ENCODE measurements around the gene SGMS1.
A peak's percentile ranks its signal among the peaks of the same experiment; 100 is the strongest.

Gene SGMS1

GRCh38 chr10:50325449-50326171 is 298.1 kb downstream of the SGMS1 start:
- TF ChIP-seq ZFP3 (CRISPR knock-in tag; IDR thresholded peaks at IDR 0.05) (no peak), TOX (CRISPR knock-in tag; IDR thresholded peaks at IDR 0.05; ENCODE audit: borderline replicate concordance) (no peak), PATZ1 (CRISPR knock-in tag; IDR thresholded peaks at IDR 0.05; ENCODE audit: borderline replicate concordance) (no peak), RARB (CRISPR knock-in tag; IDR thresholded peaks at IDR 0.05) (no peak), ESRRG (CRISPR knock-in tag; IDR thresholded peaks at IDR 0.05) (no peak), GLIS3 (CRISPR knock-in tag; IDR thresholded peaks at IDR 0.05) (no peak), OSR1 (CRISPR knock-in tag; IDR thresholded peaks at IDR 0.05) (no peak), ZNF565 (CRISPR knock-in tag; conservative IDR thresholded peaks at IDR 0.05; ENCODE audit: low read depth) (no peak), ARNTL (CRISPR knock-in tag; IDR thresholded peaks at IDR 0.05; ENCODE audit: borderline replicate concordance, low read depth) (no peak), ZFP30 (CRISPR knock-in tag; IDR thresholded peaks at IDR 0.05) (no peak), CSRNP3 (CRISPR knock-in tag; IDR thresholded peaks at IDR 0.05) (no peak), BACH2 (CRISPR knock-in tag; IDR thresholded peaks at IDR 0.05; ENCODE audit: borderline replicate concordance) (no peak)
- peak; percentile 92 for ATAC-seq

- TF ChIP-seq BACH2 (CRISPR knock-in tag; IDR thresholded peaks at IDR 0.05; ENCODE audit: borderline replicate concordance) (no peak), ZFP30 (CRISPR knock-in tag; IDR thresholded peaks at IDR 0.05) (no peak)
- ATAC-seq, result no peak
These were observed 298.9 kb downstream of the SGMS1 start for GRCh38 chr10:50324680-50325393.

GRCh38 chr10:50324046-50324445 is 299.7 kb downstream of the SGMS1 start:
- TF ChIP-seq CSRNP3 (CRISPR knock-in tag; IDR thresholded peaks at IDR 0.05) (no peak), ZNF8 (CRISPR knock-in tag; IDR thresholded peaks at IDR 0.05) (no peak), TCF4 (CRISPR knock-in tag; IDR thresholded peaks at IDR 0.05; ENCODE audit: borderline replicate concordance) (no peak), ARNTL (CRISPR knock-in tag; IDR thresholded peaks at IDR 0.05; ENCODE audit: borderline replicate concordance, low read depth) (no peak), SNAI2 (CRISPR knock-in tag; IDR thresholded peaks at IDR 0.05) (no peak), ZNF70 (CRISPR knock-in tag; IDR thresholded peaks at IDR 0.05) (no peak)
- no peak for ATAC-seq

- ATAC-seq, result peak; percentile 38; the same call in 2 of the 3 replicates
- no peak for TF ChIP-seq RARB (CRISPR knock-in tag; IDR thresholded peaks at IDR 0.05)
- no peak for TF ChIP-seq ZFP3 (CRISPR knock-in tag; IDR thresholded peaks at IDR 0.05)
- TF ChIP-seq ARNTL (CRISPR knock-in tag; IDR thresholded peaks at IDR 0.05; ENCODE audit: borderline replicate concordance, low read depth), result no peak
- no peak for TF ChIP-seq TOX (CRISPR knock-in tag; IDR thresholded peaks at IDR 0.05; ENCODE audit: borderline replicate concordance)
- TF ChIP-seq SNAI2 (CRISPR knock-in tag; IDR thresholded peaks at IDR 0.05), result no peak
- no peak for TF ChIP-seq CREB5 (CRISPR knock-in tag; IDR thresholded peaks at IDR 0.05; ENCODE audit: low read depth)
- TF ChIP-seq PATZ1 (CRISPR knock-in tag; IDR thresholded peaks at IDR 0.05; ENCODE audit: borderline replicate concordance), result no peak
- no peak for TF ChIP-seq ZNF8 (CRISPR knock-in tag; IDR thresholded peaks at IDR 0.05)
- TF ChIP-seq ZC3H10 (CRISPR knock-in tag; IDR thresholded peaks at IDR 0.05), result no peak
- TF ChIP-seq TCF4 (CRISPR knock-in tag; IDR thresholded peaks at IDR 0.05; ENCODE audit: borderline replicate concordance), result no peak
- TF ChIP-seq ZNF565 (CRISPR knock-in tag; conservative IDR thresholded peaks at IDR 0.05; ENCODE audit: low read depth), result no peak
- TF ChIP-seq POU6F1 (CRISPR knock-in tag; IDR thresholded peaks at IDR 0.05; ENCODE audit: borderline replicate concordance, low read depth), result no peak
- TF ChIP-seq CSDC2 (CRISPR knock-in tag; IDR thresholded peaks at IDR 0.05), result no peak
- TF ChIP-seq PPARA (CRISPR knock-in tag; IDR thresholded peaks at IDR 0.05; ENCODE audit: borderline replicate concordance), result no peak
- TF ChIP-seq BACH2 (CRISPR knock-in tag; IDR thresholded peaks at IDR 0.05; ENCODE audit: borderline replicate concordance), result no peak
These were observed 301.7 kb downstream of the SGMS1 start for GRCh38 chr10:50322077-50322476.

Data from SK-N-SH treated with all-trans-retinoic acid at 6 μM for 48 hours (cell line).